ENCODE measurements around the gene ZNF436.

Gene ZNF436

GRCh38 chr1:23331713-23332112 is 37.9 kb downstream of the ZNF436 start:
- H4K20me1 ChIP-seq (ENCODE audit: low read depth, low read length), result peaks cover 33% of the 10 kb centered on the region
- TF ChIP-seq, protein P1, sequence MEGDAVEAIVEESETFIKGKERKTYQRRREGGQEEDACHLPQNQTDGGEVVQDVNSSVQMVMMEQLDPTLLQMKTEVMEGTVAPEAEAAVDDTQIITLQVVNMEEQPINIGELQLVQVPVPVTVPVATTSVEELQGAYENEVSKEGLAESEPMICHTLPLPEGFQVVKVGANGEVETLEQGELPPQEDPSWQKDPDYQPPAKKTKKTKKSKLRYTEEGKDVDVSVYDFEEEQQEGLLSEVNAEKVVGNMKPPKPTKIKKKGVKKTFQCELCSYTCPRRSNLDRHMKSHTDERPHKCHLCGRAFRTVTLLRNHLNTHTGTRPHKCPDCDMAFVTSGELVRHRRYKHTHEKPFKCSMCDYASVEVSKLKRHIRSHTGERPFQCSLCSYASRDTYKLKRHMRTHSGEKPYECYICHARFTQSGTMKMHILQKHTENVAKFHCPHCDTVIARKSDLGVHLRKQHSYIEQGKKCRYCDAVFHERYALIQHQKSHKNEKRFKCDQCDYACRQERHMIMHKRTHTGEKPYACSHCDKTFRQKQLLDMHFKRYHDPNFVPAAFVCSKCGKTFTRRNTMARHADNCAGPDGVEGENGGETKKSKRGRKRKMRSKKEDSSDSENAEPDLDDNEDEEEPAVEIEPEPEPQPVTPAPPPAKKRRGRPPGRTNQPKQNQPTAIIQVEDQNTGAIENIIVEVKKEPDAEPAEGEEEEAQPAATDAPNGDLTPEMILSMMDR (IDR thresholded peaks at IDR 0.05; ENCODE audit: insufficient read depth, low read length, poor library complexity, severe bottlenecking), result no peak
- TF ChIP-seq EZH2phosphoT487 (conservative IDR thresholded peaks at IDR 0.05; ENCODE audit: low read length), result no peak
- no peaks in the 10 kb centered on the region for H3K9me2 ChIP-seq (replicated peaks; ENCODE audit: insufficient read depth, low read length)
- H3K79me2 ChIP-seq (ENCODE audit: insufficient read depth, low read length), result peaks cover 87% of the 10 kb centered on the region
- H3K27me3 ChIP-seq (ENCODE audit: low read length), result no peaks in the 10 kb centered on the region
- no peak overlapping the region for H3K4me2 ChIP-seq (ENCODE audit: low read depth, low read length, poor library complexity, severe bottlenecking)
- no peak overlapping the region for H3K4me3 ChIP-seq (ENCODE audit: insufficient read depth, low read length, poor library complexity, severe bottlenecking)
- no peak overlapping the region for H3K9ac ChIP-seq (ENCODE audit: low read length)
- H3K27ac ChIP-seq (ENCODE audit: low read depth, low read length), result no peak overlapping the region
- no peak overlapping the region for H2AFZ ChIP-seq (ENCODE audit: low read depth, low read length, severe bottlenecking)
- peaks cover 50% of the 10 kb centered on the region for H3K36me3 ChIP-seq (ENCODE audit: low read length)
- H3K9me3 ChIP-seq (ENCODE audit: insufficient read depth, low read length), result no peaks in the 10 kb centered on the region
- H3F3A ChIP-seq (ENCODE audit: insufficient read depth), result peaks cover 10% of the 10 kb centered on the region; the same call in 1 of the 2 replicates

DNA sequence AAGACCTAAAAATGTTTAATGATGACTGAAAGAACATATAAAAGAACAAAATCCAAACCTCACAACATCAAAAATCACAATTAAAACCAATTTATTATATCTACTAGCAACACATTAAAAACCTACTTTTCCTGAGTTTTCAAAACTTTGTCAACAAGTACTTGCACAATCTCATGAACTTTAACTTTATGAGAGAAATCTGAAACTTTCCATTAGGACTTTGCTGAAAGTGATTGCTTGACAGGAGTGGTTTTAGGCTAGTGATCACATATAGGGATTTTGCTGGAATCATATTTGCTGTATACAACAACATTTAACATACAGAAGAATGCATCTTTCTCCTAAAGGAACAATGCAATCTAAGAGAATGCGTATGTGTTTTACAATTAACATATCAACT is 38.8 kb downstream of the ZNF436 start:
- H2AFZ ChIP-seq (ENCODE audit: low read depth, low read length, severe bottlenecking), result no peak overlapping the region
- no peak overlapping the region for H3K27ac ChIP-seq (ENCODE audit: low read depth, low read length)
- H3K9me3 ChIP-seq (ENCODE audit: insufficient read depth, low read length), result no peaks in the 10 kb centered on the region
- H3K4me3 ChIP-seq (ENCODE audit: insufficient read depth, low read length, poor library complexity, severe bottlenecking), result no peak overlapping the region
- TF ChIP-seq EZH2phosphoT487 (conservative IDR thresholded peaks at IDR 0.05; ENCODE audit: low read length), result no peak
- TF ChIP-seq, protein P1 (IDR thresholded peaks at IDR 0.05; ENCODE audit: insufficient read depth, low read length, poor library complexity, severe bottlenecking), result no peak
- peaks cover 52% of the 10 kb centered on the region for H3K36me3 ChIP-seq (ENCODE audit: low read length)
- H3K4me2 ChIP-seq (ENCODE audit: low read depth, low read length, poor library complexity, severe bottlenecking), result no peak overlapping the region
- peaks cover 11% of the 10 kb centered on the region; the same call in 1 of the 2 replicates for H3F3A ChIP-seq (ENCODE audit: insufficient read depth)
- H3K27me3 ChIP-seq (ENCODE audit: low read length), result no peaks in the 10 kb centered on the region
- no peaks in the 10 kb centered on the region for H3K9me2 ChIP-seq (replicated peaks; ENCODE audit: insufficient read depth, low read length)
- no peak overlapping the region for H3K9ac ChIP-seq (ENCODE audit: low read length)
- peaks cover 32% of the 10 kb centered on the region for H4K20me1 ChIP-seq (ENCODE audit: low read depth, low read length)
- peaks cover 93% of the 10 kb centered on the region for H3K79me2 ChIP-seq (ENCODE audit: insufficient read depth, low read length)

DNA sequence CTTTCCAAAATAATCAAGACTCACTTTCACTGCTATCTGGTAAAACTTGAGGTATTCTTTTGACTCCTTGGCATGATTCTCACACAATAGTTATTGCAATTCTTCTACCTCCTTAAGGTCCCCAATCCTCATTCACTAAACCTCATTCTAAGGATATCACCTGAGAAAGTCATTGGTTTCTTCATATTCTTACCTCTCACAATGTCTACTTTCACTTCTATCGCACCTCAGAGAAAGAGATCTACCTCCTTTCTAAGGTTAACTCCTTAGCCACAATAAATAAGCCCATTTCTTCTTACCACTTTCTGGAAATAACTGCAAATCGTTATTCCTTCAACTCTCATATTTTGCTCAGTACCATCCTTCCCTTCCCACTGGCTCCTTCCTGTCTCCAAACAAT is 44.2 kb downstream of the ZNF436 start:
- peaks cover 61% of the 10 kb centered on the region for H3K36me3 ChIP-seq (ENCODE audit: low read length)
- TF ChIP-seq, protein P1 (IDR thresholded peaks at IDR 0.05; ENCODE audit: insufficient read depth, low read length, poor library complexity, severe bottlenecking), result no peak
- TF ChIP-seq EZH2phosphoT487 (conservative IDR thresholded peaks at IDR 0.05; ENCODE audit: low read length), result no peak
- H3K27me3 ChIP-seq (ENCODE audit: low read length), result no peaks in the 10 kb centered on the region
- no peaks in the 10 kb centered on the region for H3K9me3 ChIP-seq (ENCODE audit: insufficient read depth, low read length)
- no peaks in the 10 kb centered on the region for H3K9me2 ChIP-seq (replicated peaks; ENCODE audit: insufficient read depth, low read length)
- peaks cover 72% of the 10 kb centered on the region for H3K79me2 ChIP-seq (ENCODE audit: insufficient read depth, low read length)
- H3K9ac ChIP-seq (ENCODE audit: low read length), result no peak overlapping the region
- H3K4me3 ChIP-seq (ENCODE audit: insufficient read depth, low read length, poor library complexity, severe bottlenecking), result no peak overlapping the region
- H3K4me2 ChIP-seq (ENCODE audit: low read depth, low read length, poor library complexity, severe bottlenecking), result no peak overlapping the region
- peaks cover 11% of the 10 kb centered on the region for H3F3A ChIP-seq (ENCODE audit: insufficient read depth)
- no peak overlapping the region for H3K27ac ChIP-seq (ENCODE audit: low read depth, low read length)
- H2AFZ ChIP-seq (ENCODE audit: low read depth, low read length, severe bottlenecking), result no peak overlapping the region
- peaks cover 26% of the 10 kb centered on the region for H4K20me1 ChIP-seq (ENCODE audit: low read depth, low read length)
